Stomach smooth muscle (tissue), 2 donors: ENCODE data around the gene ISY1.
A peak's percentile ranks its signal among the peaks of the same experiment; 100 is the strongest.

ENCODE experiments used
- H3K27ac ChIP-seq: one replicate; pipeline ENCODE4 v1.7.0; 2013; ENCODE audit warnings: mild to moderate bottlenecking, low read length, inconsistent platforms
- H3K27me3 ChIP-seq, 2 donors: one replicate each; pipeline ENCODE4 v1.7.0; 2013; ENCODE audit warnings: low read length in 2 of 2; ENCODE audit not compliant: insufficient read depth in 2 of 2, control insufficient read depth in 1 of 2
- H3K36me3 ChIP-seq, 2 donors: one replicate each; pipeline ENCODE4 v1.7.0; 2013; ENCODE audit warnings: low read length in 2 of 2; ENCODE audit not compliant: control insufficient read depth in 2 of 2, insufficient read depth in 2 of 2
- H3K4me1 ChIP-seq: one replicate; pipeline ENCODE4 v1.7.0; 2013; ENCODE audit warnings: low read length; ENCODE audit not compliant: control insufficient read depth, insufficient read depth
- H3K4me3 ChIP-seq, 2 donors: one replicate each; pipeline ENCODE4 v1.7.0; 2013; ENCODE audit warnings: low read length in 2 of 2
- H3K9ac ChIP-seq, 2 donors: one replicate each; pipeline ENCODE4 v1.7.0; 2013; ENCODE audit warnings: low read length in 2 of 2, mild to moderate bottlenecking in 1 of 2
- H3K9me3 ChIP-seq, 2 donors: one replicate each; pipeline ENCODE4 v1.7.0; 2013; ENCODE audit warnings: low read length in 2 of 2; ENCODE audit not compliant: control insufficient read depth in 2 of 2
- donor health status: healthy.
- donor health status: Pancreatic carcinoma.

The ISY1 gene

DNA sequence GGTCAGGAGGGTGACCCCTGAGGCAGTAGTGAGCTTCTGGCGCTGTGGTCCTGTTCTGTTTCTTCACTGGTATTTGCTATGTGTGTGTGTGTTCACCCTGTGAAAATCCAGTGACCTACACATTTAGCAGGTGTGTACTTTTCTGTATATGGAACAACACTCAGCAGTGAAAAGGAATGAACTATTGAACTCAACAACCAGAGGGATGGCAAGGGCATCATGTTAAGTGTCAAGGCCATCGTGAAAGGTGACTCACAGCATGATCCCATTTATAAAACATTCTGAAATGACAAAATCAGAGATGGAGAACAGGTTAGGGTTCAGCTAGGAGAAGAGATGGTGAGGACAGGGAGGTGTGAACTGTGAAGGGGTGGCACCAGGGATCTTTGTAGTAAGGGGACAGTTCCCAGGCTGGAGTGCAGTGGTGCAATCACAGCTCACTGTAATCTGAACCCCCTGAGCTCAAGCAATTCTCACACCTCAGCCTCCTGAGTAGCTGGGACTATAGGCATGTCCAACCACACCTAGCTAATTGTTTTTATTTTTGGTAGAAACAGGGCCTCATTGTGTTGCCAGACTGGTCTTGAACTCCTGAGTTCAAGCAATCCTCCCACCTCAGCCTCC, 29.3 kb downstream of the ISY1 start:
- Histone ChIP-seq H3K9me3 (no peaks in the 10 kb centered on the region), H3K27ac (no peak overlapping the region), H3K9ac (no peak overlapping the region), H3K36me3 (peaks cover 49 to 57% of the 10 kb centered on the region in 2 donors), H3K4me1 (no peaks in the 10 kb centered on the region), H3K4me3 (no peak overlapping the region), H3K27me3 (no peaks in the 10 kb centered on the region)

DNA sequence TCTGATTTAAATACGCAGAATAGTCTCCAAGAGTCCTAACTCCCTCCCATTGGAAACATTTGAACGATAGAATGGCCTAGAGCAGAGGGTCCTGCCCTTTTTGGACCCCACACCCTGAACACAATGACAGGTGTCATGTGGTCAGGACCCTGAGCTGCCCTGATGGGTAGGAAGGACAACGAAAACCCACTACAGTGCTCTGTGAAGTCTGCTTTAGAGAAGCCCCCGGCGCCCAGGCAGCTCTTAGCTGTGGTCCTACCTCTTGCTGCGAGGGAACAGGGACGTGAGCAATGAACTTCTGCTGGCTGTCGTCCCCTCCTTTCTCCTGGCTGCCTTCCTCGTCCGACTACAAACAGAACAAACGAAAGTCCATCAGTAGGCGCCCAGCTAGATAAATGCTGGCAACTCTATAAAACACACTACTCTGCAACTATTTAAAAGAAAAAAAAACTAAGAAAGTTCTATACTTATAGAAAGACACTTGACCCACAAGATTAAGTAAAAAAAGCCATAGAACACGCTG, 30.5 kb downstream of the ISY1 start:
- Histone ChIP-seq H3K27ac (no peak overlapping the region), H3K9ac (no peak overlapping the region), H3K27me3 (no peaks in the 10 kb centered on the region), H3K9me3 (no peaks in the 10 kb centered on the region), H3K4me1 (no peaks in the 10 kb centered on the region), H3K4me3 (no peak overlapping the region), H3K36me3 (peaks cover 49 to 57% of the 10 kb centered on the region in 2 donors)

DNA sequence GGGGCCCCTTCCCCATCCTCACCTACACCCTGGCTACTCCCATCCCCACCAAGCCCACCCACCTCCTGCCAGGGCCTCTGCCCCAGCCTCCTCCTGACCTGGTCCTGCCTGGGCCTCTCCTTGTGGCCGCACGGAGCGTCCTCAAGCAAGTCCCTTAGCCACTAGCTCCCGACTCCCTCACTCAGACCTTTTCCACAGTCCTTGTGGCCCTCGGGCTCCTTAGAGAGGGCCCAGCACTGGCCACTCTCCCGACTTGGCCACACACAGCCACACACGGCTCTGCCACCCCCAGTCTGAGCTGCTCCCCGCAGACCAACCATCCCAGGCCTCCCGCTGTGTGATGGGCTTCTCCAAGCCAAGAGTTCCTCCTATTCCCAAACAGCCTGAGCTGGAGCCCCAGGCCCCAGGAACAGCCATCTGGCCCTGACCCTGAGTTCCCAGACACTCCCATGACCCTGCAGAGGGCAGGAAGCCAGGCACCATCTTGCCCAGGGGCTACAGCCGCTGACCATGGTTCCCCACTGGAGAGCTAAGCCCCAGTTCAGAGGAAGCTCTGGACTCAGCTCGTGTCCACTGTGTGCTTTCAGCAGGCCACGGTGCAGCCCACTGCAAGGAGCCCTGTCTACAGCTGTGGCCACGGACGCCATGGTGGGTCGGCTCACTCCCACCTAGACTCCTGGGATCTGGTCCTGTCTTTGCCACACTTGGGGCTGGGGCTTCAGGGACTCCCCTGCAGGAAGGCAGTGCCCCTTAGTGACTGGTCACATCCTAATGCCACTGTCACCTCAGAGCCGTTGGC, 32.3 kb downstream of the ISY1 start:
- peaks cover 33 to 44% of the 10 kb centered on the region in 2 donors for H3K36me3 ChIP-seq
- H3K27ac ChIP-seq: no peak overlapping the region
- no peaks in the 10 kb centered on the region for H3K27me3 ChIP-seq
- H3K4me1 ChIP-seq: no peaks in the 10 kb centered on the region
- H3K9ac ChIP-seq: no peak overlapping the region
- no peaks in the 10 kb centered on the region for H3K9me3 ChIP-seq
- no peak overlapping the region for H3K4me3 ChIP-seq

DNA sequence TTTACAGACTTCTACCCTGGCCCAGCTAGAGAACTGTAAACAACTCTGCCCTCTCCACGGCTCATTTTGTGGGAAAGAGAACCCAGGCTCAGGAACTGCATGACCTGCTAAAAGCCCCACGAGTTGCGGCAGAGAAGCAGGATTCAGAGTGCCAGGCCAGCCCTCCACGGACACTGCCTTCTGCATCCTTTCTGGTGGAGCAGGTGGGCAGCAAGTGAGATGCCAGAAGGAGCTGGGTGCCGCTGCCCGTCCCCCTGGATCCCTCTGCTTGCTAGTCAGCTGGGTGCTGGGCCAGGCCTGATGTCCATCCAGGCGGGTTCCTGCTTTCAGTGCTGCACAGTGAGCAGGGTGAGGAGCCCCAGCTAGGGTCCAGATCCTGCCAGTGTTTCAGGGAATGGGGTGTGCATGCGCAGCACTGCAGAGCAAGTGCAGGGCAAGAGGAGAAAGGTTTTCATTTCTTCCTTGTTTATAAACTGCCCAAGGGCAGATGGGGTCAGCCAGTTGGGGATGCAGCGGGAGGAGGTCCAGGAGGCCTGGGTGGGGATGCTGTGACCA, 34.1 kb downstream of the ISY1 start:
- Histone ChIP-seq H3K9me3 (no peaks in the 10 kb centered on the region), H3K4me3 (no peak overlapping the region), H3K27me3 (no peaks in the 10 kb centered on the region), H3K4me1 (peaks cover 6% of the 10 kb centered on the region), H3K36me3 (peaks cover 21 to 29% of the 10 kb centered on the region in 2 donors), H3K9ac (no peak overlapping the region), H3K27ac (no peak overlapping the region)

DNA sequence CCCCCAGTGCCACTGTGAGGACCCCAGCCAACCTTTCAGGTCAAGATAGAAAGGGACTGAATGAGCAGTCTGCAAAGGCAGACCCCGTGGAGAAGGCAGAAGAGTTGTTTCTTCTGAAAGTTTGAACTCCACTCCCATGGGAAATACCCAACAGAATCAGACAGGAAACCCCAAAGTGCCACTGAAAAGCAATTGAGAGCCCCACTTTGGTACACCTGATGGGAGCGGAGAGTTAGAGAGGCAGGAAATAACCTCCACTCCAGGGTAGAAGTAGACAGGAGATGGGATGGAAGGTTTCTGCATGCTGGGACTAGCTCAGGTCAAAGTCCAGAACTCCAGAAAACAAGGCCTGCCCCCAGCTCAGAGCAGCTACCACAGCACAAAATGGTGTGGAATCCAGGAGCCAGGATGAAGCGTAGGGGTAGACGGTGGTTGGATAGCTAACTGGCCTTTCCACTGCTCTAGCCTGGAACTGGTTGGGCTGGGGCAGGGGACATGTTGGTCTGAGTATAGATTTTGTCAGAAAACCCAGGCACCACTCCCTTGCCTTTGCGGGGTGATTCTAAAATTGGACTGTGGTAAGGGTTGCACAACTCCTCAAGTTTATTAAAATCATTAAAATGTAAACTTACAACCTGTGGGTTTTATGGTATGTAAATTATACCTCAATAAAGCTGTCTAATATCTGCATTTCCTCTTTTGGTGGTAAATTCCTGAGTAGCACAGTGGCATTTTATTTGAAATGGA, 37.4 kb downstream of the ISY1 start:
- H3K9ac ChIP-seq: no peak overlapping the region
- peaks cover 29% of the 10 kb centered on the region for H3K4me1 ChIP-seq
- H3K9me3 ChIP-seq: no peaks in the 10 kb centered on the region
- peaks cover 0 to 5% of the 10 kb centered on the region in 2 donors for H3K36me3 ChIP-seq
- H3K4me3 ChIP-seq: no peak overlapping the region
- H3K27me3 ChIP-seq: no peaks in the 10 kb centered on the region
- H3K27ac ChIP-seq: peak overlapping the region; percentile 86

DNA sequence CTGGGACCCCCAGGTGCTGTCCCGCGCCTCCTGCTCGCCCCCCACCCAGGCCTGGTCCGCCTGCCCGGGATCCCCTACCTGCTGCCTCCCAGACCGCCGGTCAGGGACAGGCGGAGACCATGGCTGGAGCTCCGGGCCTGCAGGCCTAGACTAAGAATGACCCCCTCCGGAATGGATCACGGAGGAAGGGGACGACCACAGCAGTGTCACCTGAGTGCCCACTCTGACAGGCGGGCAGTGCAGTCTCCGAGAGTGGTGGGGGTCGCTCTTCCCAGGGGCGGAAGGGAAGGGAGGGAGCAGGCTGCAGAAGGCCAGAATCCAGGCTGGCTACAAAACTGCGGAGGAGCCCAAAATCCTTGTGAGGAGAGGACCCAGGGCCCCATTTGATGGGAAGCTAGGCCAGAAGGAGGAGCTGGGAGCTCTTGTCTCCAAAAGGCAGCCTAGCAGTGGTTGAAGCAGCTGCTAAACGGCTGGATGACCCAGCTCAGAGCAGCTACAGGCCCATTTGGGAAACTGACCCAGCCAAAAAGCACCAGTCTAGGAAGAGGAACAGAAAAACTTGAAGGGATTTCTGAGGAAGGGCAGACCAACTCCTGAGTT, 38.4 kb downstream of the ISY1 start:
- Histone ChIP-seq H3K4me3 (peak overlapping the region in 1 of 2 donors; percentile 75), H3K36me3 (peaks cover 0 to 3% of the 10 kb centered on the region in 2 donors), H3K4me1 (peaks cover 32% of the 10 kb centered on the region), H3K9ac (peak overlapping the region; percentile 13 to 58), H3K27me3 (no peaks in the 10 kb centered on the region), H3K27ac (peak overlapping the region; percentile 86), H3K9me3 (no peaks in the 10 kb centered on the region)

DNA sequence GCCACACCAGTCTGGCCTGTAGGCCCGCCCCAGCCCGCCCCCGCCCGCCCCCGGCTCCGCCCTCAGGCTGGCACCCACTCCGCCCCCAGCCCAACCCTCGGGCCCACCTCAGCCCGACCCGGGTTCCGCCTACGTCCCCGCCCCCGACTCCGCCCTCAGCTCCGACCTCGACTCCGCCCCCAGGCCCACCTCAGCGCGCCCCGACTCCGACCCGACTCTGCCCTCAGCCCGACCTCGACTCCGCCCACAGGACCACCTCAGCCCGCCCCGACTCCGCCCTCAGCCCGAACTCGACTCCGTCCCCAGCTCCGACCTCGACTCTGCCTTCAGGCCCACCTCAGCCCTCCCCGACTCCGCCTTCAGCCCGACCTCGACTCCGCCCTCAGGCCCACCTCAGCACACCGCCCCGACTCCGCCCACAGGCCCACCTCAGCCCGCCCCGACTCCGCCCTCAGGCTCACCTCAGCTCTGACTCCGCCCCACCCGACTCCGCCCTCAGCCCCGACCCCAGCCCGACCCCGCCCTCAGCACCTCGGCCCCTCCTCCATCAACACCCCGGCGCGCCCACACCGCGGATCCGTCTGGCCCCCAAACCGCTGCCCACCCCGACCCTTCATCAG, 39.0 kb downstream of the ISY1 start, which contains the start of gene RAB43:
Gene RAB43 (minus strand): TSS at position 13 of the 620 bp plus-strand sequence. CDS start 315 bp downstream, outside the sequence.
- Histone ChIP-seq H3K27me3 (no peaks in the 10 kb centered on the region), H3K9ac (peak within 1 kb of the TSS; percentile 74 to 76), H3K4me1 (peaks cover 32% of the 10 kb centered on the region), H3K4me3 (peak within 1 kb of the TSS; percentile 64 to 86), H3K27ac (peak within 1 kb of the TSS; percentile 86), H3K9me3 (no peaks in the 10 kb centered on the region), H3K36me3 (peaks cover 0 to 2% of the 10 kb centered on the region in 2 donors)

DNA sequence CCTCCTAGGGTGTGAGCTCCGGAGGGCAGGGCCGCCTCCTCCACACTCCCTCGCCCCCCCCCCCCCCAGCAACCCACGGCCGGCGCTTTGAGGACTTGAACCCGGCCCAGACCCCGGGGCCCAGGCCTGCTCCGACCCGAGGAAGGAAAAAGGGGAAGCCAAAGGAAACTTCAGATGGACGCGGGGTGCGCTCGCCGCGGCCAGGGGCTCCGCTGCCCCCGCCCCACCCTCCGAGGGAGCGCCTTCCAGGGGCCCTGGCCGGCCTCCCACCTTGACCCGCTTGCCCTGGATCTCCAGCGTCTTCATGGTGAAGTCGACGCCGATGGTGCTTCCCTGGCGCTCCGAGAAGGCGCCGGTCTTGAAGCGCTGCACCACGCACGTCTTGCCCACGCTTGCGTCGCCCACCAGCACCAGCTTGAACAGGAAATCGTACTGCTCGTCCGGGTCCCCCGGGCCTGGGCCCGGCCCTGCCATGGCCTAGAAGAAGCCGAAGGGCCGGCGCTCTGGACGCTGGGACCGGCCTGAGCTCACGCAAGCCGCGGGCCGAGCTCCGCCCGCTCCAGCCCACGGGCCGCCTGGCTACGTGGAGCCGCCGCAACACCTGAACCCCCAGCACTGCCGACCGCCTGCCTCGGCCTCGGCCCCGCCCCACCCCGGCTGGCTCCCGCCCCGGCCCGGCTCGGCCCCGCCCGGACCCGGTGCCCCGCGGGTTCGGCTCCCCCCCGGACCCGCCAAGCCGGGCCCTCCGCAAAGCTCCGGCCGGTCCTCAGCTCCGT, 39.7 kb downstream of the ISY1 start:
- H3K9me3 ChIP-seq: no peaks in the 10 kb centered on the region
- H3K4me3 ChIP-seq: peak overlapping the region; percentile 64 to 86
- H3K27ac ChIP-seq: peak overlapping the region; percentile 80
- H3K36me3 ChIP-seq: peaks cover 0 to 2% of the 10 kb centered on the region in 2 donors
- H3K9ac ChIP-seq: peak overlapping the region; percentile 74 to 76
- peaks cover 32% of the 10 kb centered on the region for H3K4me1 ChIP-seq
- no peaks in the 10 kb centered on the region for H3K27me3 ChIP-seq

DNA sequence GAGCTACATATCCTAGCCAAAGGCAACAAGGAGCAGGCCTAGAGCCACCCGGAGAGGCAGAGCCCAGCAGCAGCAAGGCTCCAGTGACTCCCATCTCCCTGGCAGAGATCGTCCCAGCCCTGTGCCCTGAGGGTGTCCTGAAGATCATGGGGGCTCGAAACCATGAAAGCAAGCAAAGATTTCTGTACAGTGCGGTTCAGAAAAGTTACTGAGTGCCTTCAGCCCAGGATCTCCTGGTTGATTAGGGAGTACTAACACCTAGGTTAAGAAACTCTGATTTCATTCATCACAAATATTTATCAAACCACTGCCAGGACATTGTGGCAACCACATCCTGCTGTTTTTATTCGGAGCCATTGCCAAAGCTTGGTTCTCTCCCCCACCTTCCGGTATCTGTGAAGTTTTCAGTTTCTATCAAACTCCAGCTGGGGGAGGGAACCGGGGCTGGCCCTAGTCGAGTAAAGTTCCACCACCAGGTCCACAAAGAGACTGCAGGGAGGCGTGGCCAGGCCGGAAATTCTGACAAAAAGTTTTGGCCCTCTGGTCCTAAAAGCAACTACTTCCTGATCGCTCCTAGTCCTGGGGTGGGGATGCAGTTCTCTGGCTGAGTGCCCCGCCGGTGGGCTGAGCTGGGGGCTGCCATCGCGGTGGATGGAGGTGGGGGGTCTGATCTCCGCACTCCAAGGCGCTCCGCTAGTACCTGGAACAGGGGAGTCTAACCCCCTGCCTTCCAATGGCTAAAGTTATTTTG, 40.4 kb downstream of the ISY1 start:
- Histone ChIP-seq H3K36me3 (peaks cover 0 to 2% of the 10 kb centered on the region in 2 donors), H3K4me3 (peak overlapping the region; percentile 64 to 86), H3K27ac (peak overlapping the region; percentile 80), H3K9ac (peak overlapping the region; percentile 74 to 76), H3K9me3 (no peaks in the 10 kb centered on the region), H3K4me1 (peaks cover 32% of the 10 kb centered on the region), H3K27me3 (no peaks in the 10 kb centered on the region)
